CD4-positive, alpha-beta T cell (primary cell): ENCODE data around the gene LYPD6B. TPM values are rescaled to one million over a fixed set of nuclear protein-coding genes. Genes with fewer than 3 reads are reported as not detected.

ENCODE experiments used
- ATAC-seq: fragments of 200-7000 bp; cut with Tn5 transposase; one replicate; pipeline ENCODE4 v1.10.0; 2022; ENCODE audit warnings: mild to moderate bottlenecking; ENCODE audit not compliant: poor library complexity
- CTCF ChIA-PET: fragments of 350-600 bp; sonication (Branson Sonifier 250); formaldehyde crosslinking; loops from one replicate; lab custom pipeline; 2021; ENCODE audit warnings: antibody characterized with exemption, inconsistent platforms; lab: Charles Lee
- POLR2A ChIA-PET: fragments of 350-600 bp; sonication (Branson Sonifier 250); formaldehyde crosslinking; loops from one replicate; lab custom pipeline; 2021; ENCODE audit warnings: antibody characterized with exemption, inconsistent platforms; lab: Charles Lee
- DNase-seq, 14 experiments: peaks; one replicate each; pipeline ENCODE4 v3.0.0-alpha.2; 2013 to 2020; ENCODE audit warnings: mixed read lengths in 2 of 14
- H3K27ac ChIP-seq, 2 donors: one replicate each; pipeline versions ENCODE4 v1.5.1 to v1.7.0; 2013; ENCODE audit warnings: low read length in 2 of 2, low read depth in 1 of 2, mild to moderate bottlenecking in 1 of 2
- H3K27me3 ChIP-seq, 2 experiments: 1 replicate in 1 of 2; 2 replicates in 1 of 2; pipeline versions ENCODE4 v1.6.1 to v1.7.0; 2013; ENCODE audit warnings: low read length in 2 of 2, control low read depth in 1 of 2, mild to moderate bottlenecking in 1 of 2, moderate library complexity in 1 of 2; ENCODE audit not compliant: insufficient read depth in 2 of 2, control insufficient read depth in 1 of 2
- H3K36me3 ChIP-seq: one replicate; pipeline ENCODE4 v1.6.1; 2013; ENCODE audit warnings: low read length, control low read depth; ENCODE audit not compliant: insufficient read depth
- H3K4me1 ChIP-seq: one replicate; pipeline ENCODE4 v1.6.1; 2013; ENCODE audit warnings: low read length, control low read depth; ENCODE audit not compliant: insufficient read depth
- H3K4me3 ChIP-seq: one replicate; pipeline ENCODE4 v1.5.1; 2013; ENCODE audit warnings: mild to moderate bottlenecking, low read length, moderate library complexity
- H3K9me3 ChIP-seq, 2 experiments: 1 replicate in 1 of 2; 2 replicates in 1 of 2; pipeline versions ENCODE4 v1.6.1 to v1.7.0; 2013; ENCODE audit warnings: low read length in 2 of 2, mild to moderate bottlenecking in 2 of 2, control low read depth in 1 of 2, moderate library complexity in 1 of 2; ENCODE audit not compliant: control insufficient read depth in 1 of 2, insufficient read depth in 1 of 2
- H3K27ac Mint-ChIP-seq: one replicate; pipeline ENCODE4 v1.8.0; 2020; ENCODE audit warnings: mixed read lengths
- H3K27me3 Mint-ChIP-seq: one replicate; pipeline ENCODE4 v1.8.0; 2021; ENCODE audit warnings: mixed read lengths
- H3K36me3 Mint-ChIP-seq: one replicate; pipeline ENCODE4 v1.8.0; 2021; ENCODE audit warnings: low read depth, mixed read lengths
- H3K4me1 Mint-ChIP-seq: one replicate; pipeline ENCODE4 v1.8.0; 2021; ENCODE audit warnings: low read depth, mixed read lengths
- H3K4me3 Mint-ChIP-seq: one replicate; pipeline ENCODE4 v1.8.0; 2020; ENCODE audit warnings: mild to moderate bottlenecking, mixed read lengths
- H3K9me3 Mint-ChIP-seq: one replicate; pipeline ENCODE4 v1.8.0; 2020; ENCODE audit warnings: mixed read lengths
- CTCF ChIP-seq: fragments of 200-600 bp; IDR thresholded peaks from one replicate; pipeline ENCODE4 v1.8.0; 2022; ENCODE audit warnings: antibody characterized with exemption, mild to moderate bottlenecking
- intact Hi-C, 2 experiments: fragments of 100-400 bp; cut with DNase I in 1 of 2; cut with micrococcal nuclease in 1 of 2; formaldehyde crosslinking; loops; one replicate each; pipeline versions ENCODE4 v1.15.1 to v1.9.0; 2023 to 2025; cut with DNase I, micrococcal nuclease
- total RNA-seq, 174 experiments: library from RNA in 2 of 174; stranded (reverse) in 2 of 174; gene quantifications; one replicate each; pipeline ENCODE4 v1.2.3 and lab custom pipeline; 2021 to 2026

Gene LYPD6B
- total RNA-seq, 2 experiments from 2014 or later: not detected

- H3K27ac ChIP-seq: no peak overlapping the region
- H3K4me3 Mint-ChIP-seq: no peak overlapping the region
- no peaks in the 10 kb centered on the region for H3K4me1 Mint-ChIP-seq
- DNase-seq (no peak), ATAC-seq (no peak)
- H3K36me3 Mint-ChIP-seq: no peaks in the 10 kb centered on the region
- intact Hi-C loops: no loop called here
- H3K27me3 ChIP-seq: no peaks in the 10 kb centered on the region
- no peak for TF ChIP-seq CTCF
- H3K27me3 Mint-ChIP-seq: no peaks in the 10 kb centered on the region
- no peaks in the 10 kb centered on the region for H3K9me3 Mint-ChIP-seq
- peaks cover 3% of the 10 kb centered on the region for H3K4me1 ChIP-seq
- CTCF ChIA-PET: interaction anchor here (2.6 kb wide), 1 partner anchor 545 kb away, joined by 9 read pairs; no protein-coding TSS in a partner anchor
- no peak overlapping the region for H3K27ac Mint-ChIP-seq
- H3K4me3 ChIP-seq: no peak overlapping the region
- POLR2A ChIA-PET: no interaction called here
- H3K36me3 ChIP-seq: peaks cover 11% of the 10 kb centered on the region
- H3K9me3 ChIP-seq: no peaks in the 10 kb centered on the region
Observed at GRCh38 chr2:149015926-149016563, 22.5 kb upstream of the LYPD6B start.

GRCh38 chr2:149017116-149017985, 21.1 kb upstream of the LYPD6B start:
- Mint-ChIP-seq H3K4me3 (no peak overlapping the region), H3K4me1 (no peaks in the 10 kb centered on the region), H3K27me3 (no peaks in the 10 kb centered on the region), H3K9me3 (no peaks in the 10 kb centered on the region), H3K27ac (no peak overlapping the region), H3K36me3 (no peaks in the 10 kb centered on the region)
- H3K27ac ChIP-seq: no peak overlapping the region
- intact Hi-C loops: loop anchor here (1.0 kb wide), 2 partner anchors 543 to 544 kb away; no protein-coding TSS in a partner anchor
- peaks cover 3% of the 10 kb centered on the region for H3K36me3 ChIP-seq
- ChIA-PET POLR2A (interaction anchor here (0.6 to 1.6 kb wide), 3 partner anchors 539 to 1027 kb away, joined by 3 to 6 read pairs (median 3); no protein-coding TSS in a partner anchor), CTCF (interaction anchor here (0.9 to 2.6 kb wide), 5 partner anchors 9 to 556 kb away, joined by 3 to 9 read pairs (median 3); no protein-coding TSS in a partner anchor)
- H3K27me3 ChIP-seq: no peaks in the 10 kb centered on the region
- no peaks in the 10 kb centered on the region for H3K9me3 ChIP-seq
- DNase-seq: peak; percentile 48 to 82 (median 66)
- H3K4me1 ChIP-seq: peaks cover 3% of the 10 kb centered on the region
- no peak overlapping the region for H3K4me3 ChIP-seq
- peak; percentile 81 for TF ChIP-seq CTCF
- peak; percentile 73 for ATAC-seq

- peaks cover 3% of the 10 kb centered on the region for H3K4me1 ChIP-seq
- no peaks in the 10 kb centered on the region for H3K27me3 ChIP-seq
- H3K36me3 ChIP-seq: no peaks in the 10 kb centered on the region
- no peak for ATAC-seq
- H3K9me3 Mint-ChIP-seq: no peaks in the 10 kb centered on the region
- intact Hi-C loops: no loop called here
- POLR2A ChIA-PET: no interaction called here
- H3K4me3 Mint-ChIP-seq: no peak overlapping the region
- no peaks in the 10 kb centered on the region for H3K9me3 ChIP-seq
- DNase-seq: no peak
- TF ChIP-seq CTCF: no peak
- no peaks in the 10 kb centered on the region for H3K4me1 Mint-ChIP-seq
- CTCF ChIA-PET: no interaction called here
- H3K27ac ChIP-seq: no peak overlapping the region
- H3K36me3 Mint-ChIP-seq: no peaks in the 10 kb centered on the region
- H3K4me3 ChIP-seq: no peak overlapping the region
- no peak overlapping the region for H3K27ac Mint-ChIP-seq
- no peaks in the 10 kb centered on the region for H3K27me3 Mint-ChIP-seq
Observed at GRCh38 chr2:149018981-149019380, 19.5 kb upstream of the LYPD6B start.
